Inferior parietal cortex (tissue), 1 donor: ENCODE measurements around the gene CCDC97.
"Not testable (repeated sequence)": the region's sequence is repeated elsewhere in the genome, so short reads cannot be mapped to it uniquely, and the experiment has no call there.

Source experiments
- DNase-seq: peaks from one replicate; pipeline ENCODE4 v3.0.0-alpha.2; 2016; ENCODE audit errors: extremely low spot score

CCDC97 gene

DNA sequence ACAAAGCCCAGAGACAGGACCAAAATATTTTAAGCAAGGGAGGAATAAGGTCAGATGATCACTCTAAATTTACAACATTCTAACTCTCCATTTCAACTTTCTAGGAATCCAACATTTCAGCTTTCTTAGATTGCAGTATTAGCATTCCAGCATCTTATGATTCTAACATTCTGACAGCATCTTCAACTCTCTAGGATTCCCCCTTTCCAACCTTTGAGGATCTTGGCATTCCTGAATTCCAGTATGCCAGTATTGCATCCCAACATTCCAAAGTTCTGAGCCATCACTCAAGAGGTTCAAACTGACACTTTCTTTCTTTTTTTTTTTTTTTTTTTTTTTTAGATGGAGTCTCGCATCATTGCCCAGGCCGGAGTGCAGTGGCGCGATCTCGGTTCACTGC is 30.0 kb downstream of the CCDC97 start:
- no peak for DNase-seq

- DNase-seq: no peak
These were observed 31.9 kb downstream of the CCDC97 start for GRCh38 chr19:41341669-41342490.

DNA sequence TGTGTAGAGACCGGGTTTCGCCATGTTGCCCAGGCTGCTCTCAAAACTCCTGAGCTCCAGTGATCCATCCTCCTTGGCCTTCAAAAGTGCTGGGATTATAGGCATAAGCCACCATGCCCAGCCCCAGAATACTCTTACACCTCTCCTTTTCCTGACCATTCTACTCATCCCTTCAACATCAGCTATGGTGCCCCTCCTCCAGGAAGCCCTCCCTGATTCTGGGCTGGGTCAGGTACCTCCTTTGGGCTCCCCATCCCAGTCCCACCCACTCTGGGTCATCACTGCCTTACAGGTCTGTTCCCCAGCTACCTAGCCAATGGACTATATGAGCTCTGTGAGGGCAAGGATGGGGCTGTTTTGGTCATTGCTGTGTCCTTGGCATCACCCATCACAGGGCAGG is 34.2 kb downstream of the CCDC97 start:
- no peak for DNase-seq

DNA sequence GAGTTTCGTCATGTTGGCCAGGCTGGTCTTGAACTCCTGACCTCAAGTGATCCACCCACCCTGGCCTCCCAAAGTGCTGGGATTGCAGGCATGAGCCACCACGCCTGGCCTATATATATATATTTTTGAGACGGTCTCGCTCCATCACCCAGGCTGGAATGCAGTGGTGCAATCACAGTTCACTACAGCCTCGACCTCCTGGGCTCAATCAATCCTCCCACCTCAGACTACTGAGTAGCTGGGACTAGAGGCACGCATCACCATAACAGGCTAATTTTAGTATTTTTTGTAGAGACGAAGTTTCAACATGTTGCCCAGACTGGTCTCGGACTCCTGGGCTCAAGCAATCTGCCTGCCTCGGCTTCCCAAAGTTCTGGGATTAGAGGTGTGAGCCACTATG is 36.9 kb downstream of the CCDC97 start:
- not testable (repeated sequence) for DNase-seq

DNA sequence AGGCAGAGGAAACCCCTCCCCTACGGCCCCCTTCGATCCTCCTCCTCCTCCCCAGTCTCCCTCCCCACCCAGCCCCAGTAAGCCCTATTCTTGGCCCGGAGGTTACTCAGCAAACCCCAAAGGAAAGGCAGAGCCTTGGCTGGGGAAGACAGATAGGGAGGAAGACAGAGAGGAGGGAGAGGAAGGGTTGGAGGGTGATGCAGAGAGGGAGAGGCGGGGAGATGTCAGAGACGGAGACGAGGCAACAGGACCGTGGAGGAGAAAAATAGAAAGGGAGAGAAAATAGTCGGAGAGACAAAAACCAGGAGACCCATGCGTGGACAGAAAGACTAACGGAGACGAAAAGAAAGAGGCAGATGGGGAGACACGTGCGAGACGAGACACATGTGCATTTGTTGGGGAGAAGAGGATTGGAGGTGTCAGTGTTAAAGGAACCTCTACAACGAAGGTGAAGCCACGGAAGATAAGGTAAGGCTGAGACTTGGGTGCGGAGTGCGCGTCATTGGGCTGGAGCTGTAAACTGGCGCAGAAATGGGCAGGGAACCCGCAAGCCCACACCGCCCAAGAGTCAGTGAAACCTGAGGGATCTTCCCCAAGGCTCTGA is 40.9 kb downstream of the CCDC97 start:
- DNase-seq: no peak

DNA sequence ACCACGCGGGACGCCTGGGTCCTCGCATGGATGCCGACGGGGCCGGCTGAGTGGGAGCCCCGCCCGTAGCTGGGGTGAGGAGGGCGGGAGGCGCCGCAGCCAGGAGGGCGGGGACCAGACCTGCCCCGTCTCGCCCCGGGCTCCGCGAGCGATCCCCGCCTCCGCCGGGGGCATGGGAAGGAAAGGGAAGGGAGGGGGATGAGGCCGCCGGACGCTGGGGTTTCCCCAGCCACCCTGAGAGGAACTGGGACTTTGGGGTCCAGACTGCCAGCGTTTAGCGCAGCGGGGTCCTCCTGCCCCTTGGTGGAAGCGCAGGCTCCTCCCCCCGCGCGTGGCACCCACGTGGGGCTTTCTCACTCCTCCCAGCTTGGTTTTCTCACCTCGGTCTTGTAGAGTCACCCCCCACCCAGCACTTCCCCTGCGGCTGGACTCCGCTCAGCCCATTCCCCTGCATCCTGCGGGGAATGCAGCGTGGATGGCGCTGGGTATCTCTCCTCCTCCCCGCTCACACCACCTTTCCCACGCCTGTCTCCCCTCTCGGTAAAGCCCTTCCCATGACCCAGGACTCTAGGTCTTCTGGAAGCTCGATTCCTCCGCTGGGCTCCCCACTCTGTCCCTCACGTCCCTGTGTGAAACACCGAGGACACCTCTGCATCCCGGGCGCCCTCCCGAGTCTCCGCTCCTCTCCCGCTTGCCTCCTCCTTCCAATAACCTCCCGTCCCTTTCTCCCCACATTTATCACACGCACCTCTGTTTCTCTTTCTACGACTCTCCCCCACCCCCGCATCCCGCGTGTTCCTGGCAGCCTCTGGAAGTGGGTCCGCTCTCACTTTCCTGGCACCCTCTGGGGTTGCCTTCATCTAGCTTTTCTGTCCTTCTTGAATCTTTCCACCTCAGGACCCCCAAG is 41.6 kb downstream of the CCDC97 start:
- DNase-seq: no peak

GRCh38 chr19:41352279-41352608 is 42.3 kb downstream of the CCDC97 start:
- DNase-seq: no peak

DNA sequence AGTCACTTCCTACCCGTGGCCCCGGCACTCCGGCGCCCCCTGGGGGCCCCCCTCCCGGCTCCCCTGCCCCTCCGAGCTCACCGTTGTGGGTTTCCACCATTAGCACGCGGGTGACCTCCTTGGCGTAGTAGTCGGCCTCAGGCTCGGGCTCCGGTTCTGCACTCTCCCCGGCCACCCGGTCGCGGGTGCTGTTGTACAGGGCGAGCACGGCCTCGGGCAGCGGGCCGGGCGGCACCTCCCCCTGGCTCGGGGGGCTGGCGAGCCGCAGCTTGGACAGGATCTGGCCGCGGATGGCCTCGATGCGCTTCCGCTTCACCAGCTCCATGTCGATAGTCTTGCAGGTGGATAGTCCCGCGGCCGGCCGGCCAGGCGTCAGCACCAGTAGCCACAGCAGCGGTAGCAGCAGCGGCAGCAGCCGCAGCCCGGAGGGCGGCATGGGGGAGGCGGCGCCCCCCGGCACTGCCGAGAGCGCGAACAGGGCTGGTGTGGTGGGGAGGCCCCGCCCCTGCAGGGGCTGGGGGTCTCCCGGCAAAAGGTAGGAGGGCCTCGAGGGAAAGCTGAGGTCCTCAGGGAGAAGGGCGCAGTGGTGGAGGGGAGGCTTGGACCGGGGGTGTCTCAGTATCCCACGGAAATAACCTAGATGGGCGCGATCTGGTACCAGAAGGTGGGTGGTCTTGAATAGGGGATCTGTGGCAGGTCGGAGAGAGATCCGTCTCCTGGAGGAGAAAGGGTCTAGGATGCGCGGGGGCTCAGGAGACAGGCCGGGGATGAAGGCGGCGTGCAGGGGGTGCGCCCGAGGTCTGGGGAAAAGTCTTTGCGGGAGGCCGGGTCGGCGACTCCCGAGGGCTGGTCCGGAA is 42.9 kb downstream of the CCDC97 start:
- peak; percentile 5 for DNase-seq

- peak; percentile 40 for DNase-seq
These were observed 43.7 kb downstream of the CCDC97 start, which contains the start of gene TGFB1 for GRCh38 chr19:41353466-41354342. TGFB1 (minus strand) TSS chr19:41353922; CDS start chr19:41353044, 878 bp downstream.

- DNase-seq: no peak
These were observed 44.5 kb downstream of the CCDC97 start for GRCh38 chr19:41354343-41354953.

DNA sequence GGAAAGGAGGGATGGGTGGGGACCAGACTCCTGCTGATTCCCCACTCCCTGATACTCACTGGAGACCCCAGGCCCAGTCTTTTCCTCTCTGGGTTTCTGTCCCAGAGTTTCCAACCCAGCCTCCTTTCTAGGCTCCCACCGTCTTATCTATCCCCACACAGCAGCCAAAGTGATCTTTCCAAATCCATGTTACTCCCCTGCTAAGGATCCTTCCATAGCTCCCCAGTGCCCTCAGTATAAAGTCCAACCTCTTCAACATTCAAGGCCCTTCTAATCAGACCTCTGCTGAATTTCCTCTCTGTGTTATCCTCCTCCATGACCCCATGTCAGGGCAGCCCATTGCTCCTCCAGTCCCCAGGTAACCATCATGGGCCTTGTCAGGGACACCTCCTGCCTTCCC is 45.1 kb downstream of the CCDC97 start:
- DNase-seq: no peak

GRCh38 chr19:41355802-41356201 is 45.8 kb downstream of the CCDC97 start:
- DNase-seq: no peak

GRCh38 chr19:41356984-41357739 is 47.2 kb downstream of the CCDC97 start:
- DNase-seq: no peak

GRCh38 chr19:41357746-41358145 is 47.8 kb downstream of the CCDC97 start:
- DNase-seq: no peak

GRCh38 chr19:41359741-41360140 is 49.8 kb downstream of the CCDC97 start:
- DNase-seq: no peak

GRCh38 chr19:41362143-41362847 is 52.3 kb downstream of the CCDC97 start:
- no peak for DNase-seq

GRCh38 chr19:41363371-41363752 is 53.4 kb downstream of the CCDC97 start:
- peak; percentile 30 for DNase-seq

DNA sequence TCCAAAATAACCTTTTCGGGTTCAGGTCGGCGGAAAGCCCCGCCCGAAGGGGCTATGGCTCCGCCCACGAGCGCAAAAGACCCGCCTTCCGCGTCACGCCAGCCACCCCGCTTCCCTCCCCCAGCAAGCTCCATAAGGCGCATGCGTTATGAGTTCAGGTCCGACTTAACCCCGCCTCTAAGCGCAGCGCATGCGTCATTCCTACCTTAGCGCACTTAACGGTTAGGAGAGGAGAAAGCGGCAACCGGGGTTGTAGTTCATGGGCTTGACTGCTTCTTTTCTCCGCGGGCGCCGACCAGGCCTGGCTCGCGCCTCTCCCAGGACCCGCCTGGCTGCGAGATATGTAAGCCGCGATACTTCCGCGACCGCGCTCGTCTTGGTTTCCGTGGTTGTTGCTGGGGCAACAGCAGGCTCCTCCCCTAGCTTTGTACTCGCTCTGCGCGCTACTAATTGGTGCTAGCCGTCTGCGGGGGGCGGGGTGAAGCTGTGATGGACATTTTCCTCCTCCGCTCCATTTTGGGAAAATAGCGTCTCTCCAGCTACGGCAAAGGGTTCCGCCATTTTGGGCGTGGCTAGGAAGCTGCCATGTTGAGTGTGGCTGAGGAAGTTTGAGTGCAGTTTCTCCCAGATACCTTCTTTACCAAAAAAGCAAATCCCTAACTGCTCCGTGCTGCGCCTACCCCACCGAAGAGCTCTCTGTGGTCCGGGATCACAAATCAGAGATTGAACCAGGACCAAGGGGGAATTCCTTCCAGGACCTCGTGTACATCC is 54.0 kb downstream of the CCDC97 start, which contains the start of gene B9D2:
TSS of gene B9D2 (minus strand) at position 397 of the 771 bp plus-strand sequence. CDS start 630 bp downstream, outside the sequence.
- DNase-seq: peak; percentile 98
